Esophagus mucosa (tissue), 1 donor: Measurements from ENCODE around the gene WASF2. TPM values are rescaled to one million over a fixed set of nuclear protein-coding genes. Genes with fewer than 3 reads are reported as not detected.
"Not testable (repeated sequence)": the region's sequence is repeated elsewhere in the genome, so short reads cannot be mapped to it uniquely, and the experiment has no call there.

Experiments used
- ATAC-seq: fragments of 200-7000 bp; cut with Tn5 transposase; one replicate; pipeline ENCODE4 v1.9.1; 2020
- total RNA-seq: library from RNA; stranded (reverse); gene quantifications from one replicate; pipeline ENCODE4 v1.2.4, GENCODE V29; 2023
- donor health status: DM: yes; HTN: yes; CAD: no.

Gene WASF2
- total RNA-seq, 1 donor from 2014 or later, result 169 TPM

DNA sequence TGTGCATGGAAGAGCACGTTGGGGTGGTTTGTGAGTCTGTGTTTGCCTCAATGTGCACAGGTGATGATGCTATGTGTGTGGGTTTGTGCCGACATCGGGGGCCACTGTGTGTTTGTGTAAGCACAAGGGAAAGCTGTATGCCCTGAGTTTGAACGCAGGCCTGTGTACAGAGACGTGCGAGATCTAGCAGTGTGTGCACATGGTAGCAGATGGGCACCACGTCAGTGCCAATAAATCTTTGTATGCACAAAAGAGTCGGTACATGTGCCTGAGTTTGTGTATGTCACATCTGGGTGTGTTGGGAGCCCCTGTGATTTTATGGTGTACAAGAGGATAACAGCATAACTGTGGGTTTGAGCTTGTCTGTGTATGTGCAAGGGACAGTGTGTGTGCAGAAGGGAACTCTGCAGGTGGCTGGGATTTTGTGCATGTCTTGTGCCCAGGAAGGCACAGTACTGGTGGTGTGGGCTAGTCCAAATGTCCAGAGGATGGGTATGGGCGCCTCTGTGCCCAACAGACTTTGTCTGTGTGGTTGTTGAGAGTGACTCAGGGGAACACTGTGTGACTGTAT is 32.0 kb upstream of the WASF2 start:
- no peak for ATAC-seq

DNA sequence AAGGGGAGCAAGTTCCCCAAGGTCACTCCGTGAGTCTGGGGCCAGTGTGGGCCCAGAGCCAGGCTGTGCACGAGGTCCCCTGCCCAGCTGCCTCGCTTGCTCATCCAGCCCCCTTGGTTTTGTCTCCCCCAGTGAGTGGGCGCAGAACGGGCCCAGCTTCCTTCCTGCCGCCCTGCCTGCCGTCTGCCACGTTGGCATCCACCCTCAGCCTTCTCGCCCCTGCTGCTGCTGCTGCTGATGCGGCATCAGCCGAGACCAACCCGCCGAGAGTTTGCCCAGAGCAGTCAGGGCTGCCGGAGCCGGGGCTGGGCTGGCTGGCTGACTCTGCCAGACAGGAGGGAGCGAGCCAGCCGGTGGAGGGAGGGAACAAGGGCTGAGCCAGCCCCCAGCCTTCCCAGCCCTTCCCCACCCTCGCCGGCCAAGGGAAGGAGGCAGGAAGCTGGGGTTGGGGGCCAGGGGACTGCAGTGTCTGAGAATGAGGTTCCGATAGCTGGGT is 31.4 kb upstream of the WASF2 start:
- no peak for ATAC-seq

DNA sequence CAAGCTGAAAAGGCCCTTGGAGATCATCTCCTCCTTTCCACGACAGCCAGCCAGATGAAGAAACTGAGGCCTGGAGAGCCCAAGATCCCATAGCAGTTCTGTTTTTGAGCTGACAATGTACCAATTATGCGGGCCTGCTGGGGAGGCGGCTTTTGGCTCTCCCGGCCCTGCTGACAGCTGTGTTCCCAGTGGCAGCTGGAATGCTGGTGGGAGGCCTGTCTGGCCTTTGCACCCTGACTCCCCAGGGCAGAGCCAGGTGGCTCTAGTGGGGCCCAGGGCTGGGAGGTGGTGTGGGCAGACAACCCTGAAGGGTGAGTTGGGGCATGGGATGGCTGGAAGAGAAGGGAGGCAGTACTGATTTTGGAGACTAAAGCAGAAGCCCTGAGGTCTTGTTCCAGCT is 30.7 kb upstream of the WASF2 start:
- ATAC-seq, result no peak

DNA sequence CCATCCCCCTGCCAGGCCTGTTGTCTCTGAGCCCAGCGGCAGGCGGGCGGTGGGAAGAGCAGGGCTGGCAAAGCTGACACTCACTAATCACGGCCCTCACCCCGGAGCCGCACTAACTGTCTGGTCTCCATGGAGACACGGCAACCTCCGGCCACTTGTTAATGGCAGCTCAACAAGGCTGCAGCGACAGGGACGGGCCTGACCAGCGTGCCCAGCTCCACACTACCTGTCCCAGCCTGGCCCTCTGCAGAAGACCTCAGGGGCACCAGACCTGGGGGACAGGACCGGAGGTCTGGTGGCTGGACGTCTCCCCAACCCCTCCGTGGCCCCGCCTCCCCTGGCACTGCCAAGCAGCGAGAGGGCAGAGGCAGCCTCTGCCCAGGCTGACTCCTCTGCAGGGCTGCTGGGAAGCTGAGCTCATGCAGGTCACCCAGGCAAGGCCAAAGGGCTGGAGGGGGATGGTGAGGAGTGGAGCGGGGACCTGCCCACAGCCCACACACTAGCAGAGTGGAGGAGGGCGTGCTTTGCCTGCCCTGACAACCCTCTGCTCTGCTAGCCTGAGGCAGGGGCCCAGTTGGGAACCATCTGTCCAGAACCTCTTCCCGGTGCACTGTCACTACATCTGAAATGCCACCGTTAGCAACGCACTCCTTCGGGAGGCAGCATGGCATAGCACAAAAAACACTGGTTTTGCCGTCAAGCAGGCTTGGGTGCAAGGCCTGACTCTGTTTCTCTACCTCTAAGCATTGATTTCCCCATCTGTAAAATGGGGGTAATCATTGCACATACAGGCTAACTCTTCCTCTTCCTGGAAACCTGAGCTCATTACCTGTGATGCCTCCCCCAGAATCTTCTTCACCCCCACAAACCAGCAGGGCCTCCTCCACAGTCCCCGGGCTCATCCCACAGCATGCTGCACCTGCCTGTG is 29.6 kb upstream of the WASF2 start:
- peak; percentile 0 for ATAC-seq

DNA sequence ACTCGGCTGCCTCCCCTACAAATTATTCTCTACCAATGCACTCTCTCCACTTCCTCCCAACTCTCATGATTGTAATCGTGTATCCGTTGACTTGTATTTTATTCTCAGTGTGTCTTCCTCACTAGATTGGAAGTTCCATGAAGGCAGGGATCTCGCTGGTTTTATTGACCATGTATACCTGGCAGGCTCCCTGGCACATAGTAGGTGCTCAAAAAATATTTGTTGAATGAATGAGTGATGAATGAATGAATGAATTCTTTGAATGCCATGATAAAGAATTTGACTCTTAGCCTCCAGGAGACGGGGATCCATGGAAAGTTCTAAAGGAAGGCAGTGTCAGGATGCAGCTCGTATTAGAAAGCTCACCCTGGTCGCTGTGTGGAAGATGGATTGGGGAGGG is 28.8 kb upstream of the WASF2 start:
- ATAC-seq, result no peak

DNA sequence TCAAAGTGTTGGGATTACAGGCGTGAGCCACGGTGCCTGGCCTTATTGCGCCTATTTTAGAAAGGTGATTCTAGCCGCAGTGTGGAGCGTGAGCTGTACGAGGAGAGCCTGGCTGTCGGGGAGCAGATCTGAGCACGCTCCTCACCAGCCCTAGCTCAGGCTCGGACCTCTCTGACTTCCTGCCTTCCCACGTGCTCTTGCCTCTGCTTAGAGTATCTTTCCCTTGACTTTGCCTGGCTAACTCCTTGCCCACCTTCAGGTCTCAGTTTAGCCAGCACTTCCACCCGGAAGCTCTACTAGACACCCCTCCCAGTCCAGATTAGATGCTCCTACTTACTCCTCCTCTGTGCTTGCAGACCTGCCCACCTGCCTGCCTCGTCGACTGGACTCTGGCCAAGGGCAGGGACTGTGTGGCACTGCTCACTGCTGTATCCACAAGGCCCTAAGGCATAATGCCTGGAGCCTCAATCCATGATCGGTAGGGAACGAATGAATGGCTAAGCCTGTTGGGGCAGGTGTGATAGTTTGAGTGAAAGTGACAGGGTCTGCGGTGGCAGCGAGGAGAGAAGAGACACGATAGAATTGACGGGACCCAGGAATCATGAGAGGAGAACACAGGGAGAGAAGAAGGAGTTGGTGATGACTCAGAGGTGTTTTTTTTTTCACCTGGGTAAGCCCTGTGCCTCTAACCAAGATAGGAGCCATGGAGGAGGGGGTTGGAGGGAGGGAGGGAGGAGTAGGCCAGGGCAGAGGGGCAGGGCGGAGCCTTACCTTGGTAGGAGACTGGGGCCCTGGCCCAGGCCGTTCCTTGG is 28.1 kb upstream of the WASF2 start:
- ATAC-seq, result peak; percentile 66

DNA sequence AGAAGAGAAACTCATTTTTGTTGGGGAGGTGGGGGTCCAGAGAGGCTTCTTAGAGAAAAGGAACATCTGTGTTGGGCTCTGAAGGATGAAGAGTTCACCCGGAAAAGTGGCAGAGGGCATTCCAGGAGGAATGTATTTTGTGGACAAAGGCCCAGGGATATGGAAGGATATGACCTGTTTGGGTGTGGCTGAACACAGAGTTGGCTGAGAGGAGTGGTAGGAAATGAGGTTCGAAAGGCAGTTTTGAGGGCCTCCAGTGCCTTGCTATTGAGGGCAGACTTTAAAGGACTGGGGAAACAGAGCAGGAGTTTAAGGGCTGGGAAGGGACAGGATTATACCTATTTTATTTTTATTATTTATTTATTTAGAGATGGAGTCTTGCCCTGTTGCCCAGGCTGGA is 27.3 kb upstream of the WASF2 start:
- ATAC-seq, result peak; percentile 23

DNA sequence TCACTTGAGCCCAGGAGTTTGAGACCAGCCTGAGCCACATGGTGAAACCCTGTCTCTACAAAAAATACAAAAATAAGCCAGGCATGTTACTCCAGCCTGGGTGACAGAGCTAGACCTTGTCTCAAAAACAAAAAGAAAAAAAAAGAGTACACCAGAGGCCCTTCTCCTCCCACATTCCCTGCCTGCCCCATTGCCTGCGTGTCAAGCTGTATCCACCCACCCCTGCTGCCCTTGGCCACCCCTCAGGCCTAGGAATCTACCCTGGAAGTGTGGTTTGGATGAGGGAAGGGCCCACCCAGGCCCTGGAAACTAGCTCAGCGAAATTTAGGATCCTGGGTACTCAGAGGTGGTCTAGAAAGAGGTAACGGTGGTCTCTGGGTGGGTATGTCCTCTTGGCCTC is 25.7 kb upstream of the WASF2 start:
- no peak for ATAC-seq

DNA sequence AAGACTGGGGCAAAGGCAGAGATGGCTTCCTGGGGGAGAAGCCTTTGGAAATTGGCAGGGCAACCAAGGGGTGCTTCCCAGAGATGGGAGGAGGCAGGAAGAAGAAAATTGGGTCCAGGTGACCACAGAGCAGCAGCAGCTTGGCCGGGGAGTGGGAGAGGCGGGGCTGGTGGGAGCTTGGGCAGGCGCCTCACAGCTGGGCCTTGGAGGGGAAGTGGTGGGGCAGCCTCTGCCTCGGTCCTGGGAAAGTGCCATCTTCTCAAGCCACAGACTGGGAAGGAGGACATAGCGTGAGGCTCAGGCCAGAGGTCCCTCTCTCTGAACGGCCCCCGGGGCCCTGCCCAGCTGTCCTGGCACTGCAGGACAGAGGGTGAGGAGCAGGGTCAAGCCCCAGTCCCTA is 24.0 kb upstream of the WASF2 start:
- no peak for ATAC-seq

DNA sequence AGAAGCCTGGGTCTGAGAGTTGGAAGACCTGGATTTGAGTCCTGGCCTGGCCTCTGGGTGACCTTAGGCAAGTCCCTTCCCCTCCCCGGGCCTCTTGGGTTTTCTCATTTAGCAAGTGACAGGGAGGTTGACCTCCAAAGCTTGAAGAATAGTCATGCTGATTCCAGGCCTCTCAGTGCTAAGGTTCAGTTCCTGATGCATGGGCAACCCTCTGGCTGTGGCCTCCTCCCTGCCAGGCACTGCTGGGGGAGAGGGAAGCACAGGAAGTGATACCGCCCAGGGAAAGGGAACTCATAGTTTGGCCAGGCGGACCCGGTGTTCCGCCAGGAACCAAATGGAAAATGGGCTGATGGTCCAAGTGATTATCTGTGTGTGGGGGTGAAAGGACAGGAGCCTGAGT is 23.6 kb upstream of the WASF2 start:
- no peak for ATAC-seq

DNA sequence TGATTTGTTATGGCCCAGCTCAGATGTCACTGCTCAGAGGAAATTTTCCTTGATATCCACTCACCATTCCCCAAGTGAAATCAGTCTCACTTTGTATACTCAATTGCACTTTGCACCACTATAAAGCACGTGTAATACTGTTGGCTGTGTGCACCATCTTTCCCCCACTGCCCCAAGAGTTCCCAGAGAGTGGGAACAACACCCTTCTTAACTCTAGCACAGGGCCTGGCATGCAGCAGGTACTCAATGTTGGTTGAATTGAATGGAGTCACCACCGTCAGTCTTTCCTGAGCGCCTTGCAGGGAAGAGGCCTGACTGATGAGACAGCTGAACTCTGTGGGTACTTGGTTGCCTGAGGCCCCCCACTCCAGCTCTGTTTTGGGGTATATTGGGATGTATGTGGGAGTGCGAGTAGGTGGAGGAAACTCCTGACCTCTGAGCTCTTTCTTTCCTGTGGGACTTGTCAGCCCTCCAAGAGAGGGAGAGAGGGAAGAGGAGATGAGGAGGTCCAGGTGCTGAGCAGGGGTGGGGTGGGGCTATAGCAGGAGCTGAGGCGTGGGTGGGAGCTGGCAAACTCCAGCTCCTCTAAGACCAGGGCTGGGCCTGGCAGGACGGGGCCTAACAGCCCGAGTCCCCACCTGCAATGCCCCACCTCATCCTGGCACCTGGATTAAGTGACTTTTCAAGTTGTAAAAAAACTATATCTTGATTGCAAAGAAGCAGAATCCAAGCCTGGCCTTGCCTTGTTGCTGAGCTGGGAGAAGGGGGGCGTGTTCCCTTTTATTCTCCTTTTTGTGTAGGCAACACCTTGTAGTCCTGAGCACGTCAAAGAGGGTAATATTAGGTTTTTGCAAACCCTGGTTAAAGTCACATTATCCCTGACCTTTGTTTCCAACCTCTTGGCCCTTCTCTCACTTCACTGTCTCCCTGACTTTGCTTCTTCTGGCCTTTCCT is 19.4 kb upstream of the WASF2 start:
- ATAC-seq, result peak; percentile 88

DNA sequence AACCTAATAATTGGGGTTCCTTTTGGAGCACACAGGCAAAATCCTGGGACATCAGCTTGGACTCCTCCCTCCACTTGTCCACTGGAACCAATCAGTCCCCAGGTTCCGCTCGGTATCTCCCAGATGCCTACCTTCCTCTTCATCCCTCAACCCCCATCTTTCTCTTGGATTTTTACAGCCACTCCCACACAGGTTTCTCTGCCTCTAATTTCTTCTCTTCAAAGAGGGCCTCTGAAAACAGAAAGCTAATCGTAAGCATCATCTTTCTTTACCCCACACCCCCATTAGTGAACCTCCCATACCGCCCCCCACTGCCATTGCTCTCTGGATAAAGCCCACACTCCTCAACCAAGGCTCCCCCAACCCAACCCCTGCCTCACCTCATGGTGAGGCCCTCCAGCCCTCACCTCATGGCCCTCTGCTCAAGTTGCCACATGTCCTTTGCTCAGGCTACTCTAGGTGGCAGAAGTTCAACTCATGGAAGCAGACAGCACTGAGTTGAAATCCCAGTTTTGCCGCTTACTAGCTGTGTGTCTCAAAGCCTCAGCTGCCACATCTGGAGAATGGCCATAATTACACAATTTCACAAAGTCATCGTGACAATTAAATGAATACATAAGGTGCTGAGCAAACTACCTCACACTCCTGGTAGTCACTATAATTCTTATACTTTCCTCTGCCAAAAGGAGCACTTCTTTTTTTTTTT is 18.1 kb upstream of the WASF2 start:
- peak; percentile 69 for ATAC-seq

DNA sequence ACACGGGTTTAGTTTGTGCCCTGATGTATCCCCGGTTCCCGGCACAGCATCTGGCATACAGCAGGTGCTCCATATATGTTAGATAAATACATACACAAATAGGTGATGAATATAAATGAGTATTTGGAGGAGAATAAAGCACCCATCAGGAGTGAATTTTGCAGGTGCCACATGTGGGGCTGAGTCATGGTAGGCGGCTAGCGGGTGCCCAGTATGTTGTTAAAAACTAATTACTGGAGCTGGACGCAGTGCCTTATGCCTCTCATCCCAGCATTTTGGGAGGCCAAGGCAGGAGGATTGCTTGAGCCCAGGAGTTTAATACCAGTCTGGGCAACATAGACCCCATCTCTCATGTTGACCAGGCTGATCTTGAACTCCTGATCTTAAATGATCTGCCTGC is 16.7 kb upstream of the WASF2 start:
- no peak for ATAC-seq

DNA sequence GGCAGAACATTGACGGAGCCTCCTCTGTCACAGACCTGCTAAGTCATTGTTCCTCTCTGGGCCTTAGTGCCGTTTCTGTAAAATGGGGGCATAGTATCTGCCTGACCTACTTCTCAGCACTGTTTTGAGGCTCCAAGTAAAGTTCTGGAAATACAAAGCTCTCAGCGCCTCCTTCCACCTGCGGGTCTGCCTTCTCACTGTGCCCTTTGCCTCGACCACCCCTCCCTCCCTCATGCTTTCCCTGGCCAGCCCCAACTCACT is 15.4 kb upstream of the WASF2 start:
- no peak for ATAC-seq

DNA sequence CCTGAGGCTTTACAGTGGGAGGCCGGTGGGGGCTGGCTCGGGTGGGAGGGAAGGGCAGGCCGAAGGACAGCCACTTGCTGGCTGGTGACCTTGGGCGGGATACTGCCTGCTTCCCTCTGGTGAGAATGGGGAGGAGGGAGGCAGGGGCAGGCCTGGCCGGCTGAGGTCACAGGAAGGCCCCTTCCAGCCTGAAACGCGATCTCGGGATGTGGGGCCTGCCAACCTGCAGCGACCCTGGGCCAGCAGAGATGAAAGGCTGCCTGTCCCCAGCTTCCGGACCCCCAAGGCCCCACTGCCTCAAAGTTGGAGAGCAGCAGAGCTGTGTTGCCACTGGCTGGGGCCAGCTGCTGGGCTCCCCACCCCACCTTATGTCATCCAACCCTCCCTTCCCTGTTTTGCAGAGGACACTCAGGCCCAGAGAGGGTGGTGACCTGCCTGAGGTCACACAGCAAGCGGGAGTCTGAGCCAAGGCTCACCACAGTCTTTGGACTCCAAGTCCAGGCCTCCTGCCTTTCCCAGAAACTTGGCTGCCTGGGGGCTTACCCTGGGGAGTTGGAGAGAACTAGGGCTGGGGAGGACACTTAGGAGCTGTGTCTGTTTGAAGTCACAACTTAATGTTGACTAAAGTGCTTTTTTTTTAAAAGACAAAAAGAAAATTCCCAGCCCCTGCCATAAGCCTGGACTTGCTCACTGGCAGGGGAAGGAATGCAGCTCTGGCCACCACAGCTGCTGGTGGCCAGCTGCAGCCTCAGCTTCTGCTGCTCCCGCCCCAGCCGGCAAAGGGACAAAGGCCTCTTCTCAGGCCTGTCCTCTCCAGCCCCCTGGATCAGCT is 14.8 kb upstream of the WASF2 start:
- peak; percentile 40 for ATAC-seq

DNA sequence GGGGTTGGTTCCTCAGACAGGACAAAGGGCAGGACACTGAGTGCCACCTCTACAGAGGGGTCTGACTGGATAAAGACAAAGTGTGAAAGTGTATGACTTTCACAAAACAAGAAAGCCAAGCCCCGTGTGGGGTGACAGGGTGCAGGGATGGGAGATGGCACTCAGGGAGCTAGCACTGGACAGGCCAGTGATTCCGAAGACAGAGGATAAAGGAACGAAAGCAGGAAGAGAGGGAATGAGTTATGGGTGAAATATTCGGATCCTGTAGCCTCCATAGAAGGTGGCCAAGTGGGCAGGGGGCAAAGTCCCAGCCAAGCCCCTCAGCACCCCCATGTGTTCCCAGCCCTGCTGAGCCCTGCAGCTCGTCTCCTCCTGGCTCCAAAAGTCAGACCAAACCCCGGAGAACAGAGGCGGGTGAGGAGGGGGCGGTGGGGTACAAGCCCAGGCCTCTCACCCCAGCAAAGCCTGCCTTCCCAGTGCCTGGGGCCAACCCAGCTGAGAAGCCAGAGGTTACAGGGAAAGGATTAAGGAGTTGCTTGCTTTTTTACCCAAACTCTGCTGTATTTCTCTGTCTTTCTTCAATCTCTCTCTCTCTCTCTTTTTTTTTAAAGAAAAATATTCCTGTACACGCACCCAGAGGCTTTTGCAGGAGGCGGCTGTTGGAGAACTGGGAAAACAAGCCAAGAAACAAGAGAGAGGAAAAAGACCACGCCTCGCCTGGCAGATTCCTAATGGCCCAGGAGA is 14.0 kb upstream of the WASF2 start:
- no peak for ATAC-seq

DNA sequence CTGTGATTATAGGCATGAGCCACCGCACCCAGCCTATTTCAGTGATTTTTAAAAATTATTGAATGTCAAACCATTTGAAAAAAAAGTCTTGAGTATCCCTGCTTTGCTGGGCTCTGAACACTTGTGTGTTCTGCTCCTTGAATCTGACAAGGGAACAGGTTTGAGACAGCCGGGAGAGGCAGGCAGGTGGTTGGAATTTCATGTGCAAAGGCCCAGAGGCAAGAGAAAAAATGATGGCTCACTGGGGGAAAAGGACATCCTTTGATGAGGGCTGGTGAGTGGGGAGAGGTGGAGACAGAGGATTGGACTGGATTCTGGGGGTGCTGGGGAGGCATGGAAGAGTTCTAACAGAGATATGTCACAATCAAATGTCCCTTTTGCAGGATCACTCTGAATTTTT is 13.1 kb upstream of the WASF2 start:
- ATAC-seq, result no peak

DNA sequence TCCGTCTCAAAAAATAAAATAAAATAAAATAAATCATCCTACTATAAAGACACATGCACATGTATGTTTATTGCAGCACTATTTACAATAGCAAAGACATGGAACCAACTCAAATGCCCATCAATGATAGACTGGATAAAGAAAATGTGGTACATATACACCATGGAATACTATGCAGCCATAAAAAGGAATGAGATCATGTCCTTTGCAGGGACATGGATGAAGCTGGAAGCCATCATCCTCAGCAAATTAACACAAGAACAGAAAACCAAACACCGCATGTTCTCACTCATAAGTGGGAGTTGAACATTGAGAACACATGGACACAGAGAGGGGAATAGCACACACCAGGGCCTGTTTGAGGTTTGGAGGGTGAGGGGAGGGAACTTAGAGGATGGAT is 11.2 kb upstream of the WASF2 start:
- not testable (repeated sequence) for ATAC-seq

DNA sequence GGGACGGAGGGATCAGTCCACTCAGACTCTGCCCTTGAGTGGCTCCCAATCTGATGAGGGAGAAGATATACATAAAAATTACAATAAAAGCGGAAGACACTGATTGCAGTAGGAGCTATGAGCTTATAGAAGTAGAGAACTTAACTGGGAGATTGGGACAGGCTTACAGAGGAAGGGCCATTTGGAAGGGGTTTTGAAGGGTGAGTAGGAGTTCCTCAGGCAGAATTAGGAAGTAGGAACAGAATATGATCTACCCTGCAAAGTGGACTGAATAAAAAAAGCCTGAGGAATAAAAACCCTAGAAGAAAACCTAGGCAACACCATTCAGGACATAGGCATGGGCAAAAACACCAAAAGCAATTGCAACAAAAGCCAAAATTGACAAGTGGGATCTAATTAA is 9.2 kb upstream of the WASF2 start:
- ATAC-seq, result no peak

DNA sequence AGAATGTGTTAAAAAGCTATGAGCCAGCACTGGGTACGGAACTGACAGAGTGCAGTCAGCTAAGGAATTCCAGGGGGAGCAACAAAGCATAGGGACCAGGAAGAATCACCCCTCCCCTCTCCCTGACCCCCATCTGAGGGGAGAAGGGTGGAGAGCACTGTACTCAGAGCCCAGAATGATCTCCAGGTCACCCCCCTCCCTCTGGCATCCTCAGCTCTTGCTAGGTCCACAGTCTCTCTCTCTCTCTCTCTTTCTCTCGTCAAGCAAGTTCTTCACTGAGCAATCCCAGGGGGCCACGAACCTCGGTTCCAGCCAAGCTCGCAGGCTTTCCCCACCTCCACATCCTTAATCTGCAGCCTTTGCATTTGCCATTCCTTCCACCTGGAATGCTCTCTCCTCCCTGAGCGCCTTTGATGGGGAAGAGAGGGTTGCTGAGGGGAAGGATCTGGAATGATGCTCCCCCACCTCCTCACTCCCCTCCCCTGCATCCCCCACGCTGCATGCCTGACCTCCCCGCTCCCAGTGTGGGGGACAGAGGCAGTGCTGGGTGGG is 6.7 kb upstream of the WASF2 start:
- ATAC-seq, result no peak
